Measurements from ENCODE around the gene TEX264. TPM values are rescaled to one million over a fixed set of nuclear protein-coding genes. Genes with fewer than 3 reads are reported as not detected.

The TEX264 gene
- total and polyA plus RNA-seq, 2 of the 13 experiments (the other 11 are each of a cell fraction or from before 2014, with no cell fraction given): 35.2 to 52.1 TPM

DNA sequence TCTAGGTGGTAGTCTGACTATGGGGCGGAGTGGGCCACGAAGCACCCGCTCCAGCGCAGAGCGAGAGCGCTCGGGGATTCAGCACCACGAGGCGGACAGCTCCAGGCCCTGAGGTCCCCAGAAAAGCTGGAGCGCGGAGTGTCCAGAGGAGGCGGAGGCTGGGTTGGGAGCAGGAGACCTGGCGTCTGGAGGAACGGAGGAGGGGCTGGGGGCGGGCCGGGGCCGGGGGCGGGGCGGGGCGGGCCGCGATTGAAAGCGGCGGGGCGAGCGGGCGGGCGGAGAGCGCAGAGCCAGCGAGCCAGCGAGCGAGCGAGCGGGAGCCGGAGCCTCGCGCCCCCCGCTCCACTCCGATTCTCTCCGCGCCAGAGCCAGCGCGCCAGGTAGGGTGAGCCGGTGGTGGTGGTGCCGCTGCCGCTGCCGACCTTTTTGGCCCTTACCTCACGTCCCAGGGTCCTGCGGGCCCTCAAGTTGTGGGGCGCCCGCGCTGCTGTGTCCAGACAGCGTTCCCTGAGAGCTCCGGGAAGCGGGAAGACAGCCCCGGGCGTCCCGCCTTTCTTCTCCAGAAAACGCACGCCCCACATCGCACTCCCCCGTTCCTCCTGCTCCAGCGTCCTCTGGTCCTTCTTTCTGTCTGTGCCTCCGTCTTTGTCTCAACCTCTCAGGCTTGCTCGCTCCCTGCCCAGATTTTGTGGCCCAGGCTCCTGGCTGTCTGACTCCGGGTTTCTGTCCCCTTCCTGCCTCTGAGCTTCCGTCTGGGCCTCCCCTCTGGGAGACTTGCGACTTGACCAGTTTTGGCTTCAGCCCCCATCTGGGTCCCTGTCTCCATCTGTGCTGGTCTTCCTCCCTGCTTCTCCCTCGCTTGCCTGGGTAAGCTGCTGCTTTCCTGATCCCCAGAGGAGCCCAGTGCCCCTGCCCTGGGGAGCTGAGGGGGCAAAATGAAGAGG lies 36.0 kb downstream of the TEX264 start, which contains the start of gene GRM2 (continued):
- no peak for TF ChIP-seq PCBP2 (optimal IDR thresholded peaks at IDR 0.05; ENCODE audit: low read depth, low read length, poor library complexity, severe bottlenecking)
- peak; percentile 75; the same call in 1 of the 2 replicates for TF ChIP-seq ZNF780A (CRISPR knock-in tag; IDR thresholded peaks at IDR 0.05)
- TF ChIP-seq MYC (CRISPR knock-in tag; IDR thresholded peaks at IDR 0.05; ENCODE audit: borderline replicate concordance): 0 out of 2 replicates have a peak, but pooled peaks have one; percentile 40
- no peak for TF ChIP-seq ZNF564 (CRISPR knock-in tag; IDR thresholded peaks at IDR 0.05)
- TF ChIP-seq, protein P1, sequence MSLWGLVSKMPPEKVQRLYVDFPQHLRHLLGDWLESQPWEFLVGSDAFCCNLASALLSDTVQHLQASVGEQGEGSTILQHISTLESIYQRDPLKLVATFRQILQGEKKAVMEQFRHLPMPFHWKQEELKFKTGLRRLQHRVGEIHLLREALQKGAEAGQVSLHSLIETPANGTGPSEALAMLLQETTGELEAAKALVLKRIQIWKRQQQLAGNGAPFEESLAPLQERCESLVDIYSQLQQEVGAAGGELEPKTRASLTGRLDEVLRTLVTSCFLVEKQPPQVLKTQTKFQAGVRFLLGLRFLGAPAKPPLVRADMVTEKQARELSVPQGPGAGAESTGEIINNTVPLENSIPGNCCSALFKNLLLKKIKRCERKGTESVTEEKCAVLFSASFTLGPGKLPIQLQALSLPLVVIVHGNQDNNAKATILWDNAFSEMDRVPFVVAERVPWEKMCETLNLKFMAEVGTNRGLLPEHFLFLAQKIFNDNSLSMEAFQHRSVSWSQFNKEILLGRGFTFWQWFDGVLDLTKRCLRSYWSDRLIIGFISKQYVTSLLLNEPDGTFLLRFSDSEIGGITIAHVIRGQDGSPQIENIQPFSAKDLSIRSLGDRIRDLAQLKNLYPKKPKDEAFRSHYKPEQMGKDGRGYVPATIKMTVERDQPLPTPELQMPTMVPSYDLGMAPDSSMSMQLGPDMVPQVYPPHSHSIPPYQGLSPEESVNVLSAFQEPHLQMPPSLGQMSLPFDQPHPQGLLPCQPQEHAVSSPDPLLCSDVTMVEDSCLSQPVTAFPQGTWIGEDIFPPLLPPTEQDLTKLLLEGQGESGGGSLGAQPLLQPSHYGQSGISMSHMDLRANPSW (CRISPR knock-in tag; IDR thresholded peaks at IDR 0.05; ENCODE audit: borderline replicate concordance): no peak
- 0 out of 2 replicates have a peak, but pooled peaks have one; percentile 38 for TF ChIP-seq KMT2A (CRISPR knock-in tag; IDR thresholded peaks at IDR 0.05)
- TF ChIP-seq, protein P2, sequence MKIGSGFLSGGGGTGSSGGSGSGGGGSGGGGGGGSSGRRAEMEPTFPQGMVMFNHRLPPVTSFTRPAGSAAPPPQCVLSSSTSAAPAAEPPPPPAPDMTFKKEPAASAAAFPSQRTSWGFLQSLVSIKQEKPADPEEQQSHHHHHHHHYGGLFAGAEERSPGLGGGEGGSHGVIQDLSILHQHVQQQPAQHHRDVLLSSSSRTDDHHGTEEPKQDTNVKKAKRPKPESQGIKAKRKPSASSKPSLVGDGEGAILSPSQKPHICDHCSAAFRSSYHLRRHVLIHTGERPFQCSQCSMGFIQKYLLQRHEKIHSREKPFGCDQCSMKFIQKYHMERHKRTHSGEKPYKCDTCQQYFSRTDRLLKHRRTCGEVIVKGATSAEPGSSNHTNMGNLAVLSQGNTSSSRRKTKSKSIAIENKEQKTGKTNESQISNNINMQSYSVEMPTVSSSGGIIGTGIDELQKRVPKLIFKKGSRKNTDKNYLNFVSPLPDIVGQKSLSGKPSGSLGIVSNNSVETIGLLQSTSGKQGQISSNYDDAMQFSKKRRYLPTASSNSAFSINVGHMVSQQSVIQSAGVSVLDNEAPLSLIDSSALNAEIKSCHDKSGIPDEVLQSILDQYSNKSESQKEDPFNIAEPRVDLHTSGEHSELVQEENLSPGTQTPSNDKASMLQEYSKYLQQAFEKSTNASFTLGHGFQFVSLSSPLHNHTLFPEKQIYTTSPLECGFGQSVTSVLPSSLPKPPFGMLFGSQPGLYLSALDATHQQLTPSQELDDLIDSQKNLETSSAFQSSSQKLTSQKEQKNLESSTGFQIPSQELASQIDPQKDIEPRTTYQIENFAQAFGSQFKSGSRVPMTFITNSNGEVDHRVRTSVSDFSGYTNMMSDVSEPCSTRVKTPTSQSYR (CRISPR knock-in tag; IDR thresholded peaks at IDR 0.05; ENCODE audit: borderline replicate concordance): peak; percentile 68; the same call in 1 of the 2 replicates
- peak; percentile 67; the same call in 1 of the 2 replicates for TF ChIP-seq ZNF891 (CRISPR knock-in tag; IDR thresholded peaks at IDR 0.05)
- TF ChIP-seq SP140L (CRISPR knock-in tag; IDR thresholded peaks at IDR 0.05; ENCODE audit: borderline replicate concordance): peak; percentile 83; the same call in 1 of the 2 replicates
- TF ChIP-seq ARID2 (CRISPR knock-in tag; IDR thresholded peaks at IDR 0.05; ENCODE audit: borderline replicate concordance): no peak
- peak; percentile 53; the same call in 1 of the 2 replicates for TF ChIP-seq KDM5B (CRISPR knock-in tag; IDR thresholded peaks at IDR 0.05; ENCODE audit: borderline replicate concordance)
- TF ChIP-seq, protein P3, sequence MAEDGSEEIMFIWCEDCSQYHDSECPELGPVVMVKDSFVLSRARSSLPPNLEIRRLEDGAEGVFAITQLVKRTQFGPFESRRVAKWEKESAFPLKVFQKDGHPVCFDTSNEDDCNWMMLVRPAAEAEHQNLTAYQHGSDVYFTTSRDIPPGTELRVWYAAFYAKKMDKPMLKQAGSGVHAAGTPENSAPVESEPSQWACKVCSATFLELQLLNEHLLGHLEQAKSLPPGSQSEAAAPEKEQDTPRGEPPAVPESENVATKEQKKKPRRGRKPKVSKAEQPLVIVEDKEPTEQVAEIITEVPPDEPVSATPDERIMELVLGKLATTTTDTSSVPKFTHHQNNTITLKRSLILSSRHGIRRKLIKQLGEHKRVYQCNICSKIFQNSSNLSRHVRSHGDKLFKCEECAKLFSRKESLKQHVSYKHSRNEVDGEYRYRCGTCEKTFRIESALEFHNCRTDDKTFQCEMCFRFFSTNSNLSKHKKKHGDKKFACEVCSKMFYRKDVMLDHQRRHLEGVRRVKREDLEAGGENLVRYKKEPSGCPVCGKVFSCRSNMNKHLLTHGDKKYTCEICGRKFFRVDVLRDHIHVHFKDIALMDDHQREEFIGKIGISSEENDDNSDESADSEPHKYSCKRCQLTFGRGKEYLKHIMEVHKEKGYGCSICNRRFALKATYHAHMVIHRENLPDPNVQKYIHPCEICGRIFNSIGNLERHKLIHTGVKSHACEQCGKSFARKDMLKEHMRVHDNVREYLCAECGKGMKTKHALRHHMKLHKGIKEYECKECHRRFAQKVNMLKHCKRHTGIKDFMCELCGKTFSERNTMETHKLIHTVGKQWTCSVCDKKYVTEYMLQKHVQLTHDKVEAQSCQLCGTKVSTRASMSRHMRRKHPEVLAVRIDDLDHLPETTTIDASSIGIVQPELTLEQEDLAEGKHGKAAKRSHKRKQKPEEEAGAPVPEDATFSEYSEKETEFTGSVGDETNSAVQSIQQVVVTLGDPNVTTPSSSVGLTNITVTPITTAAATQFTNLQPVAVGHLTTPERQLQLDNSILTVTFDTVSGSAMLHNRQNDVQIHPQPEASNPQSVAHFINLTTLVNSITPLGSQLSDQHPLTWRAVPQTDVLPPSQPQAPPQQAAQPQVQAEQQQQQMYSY (CRISPR knock-in tag; IDR thresholded peaks at IDR 0.05): peak; percentile 97
- no peak for TF ChIP-seq STAG1 (CRISPR knock-in tag; IDR thresholded peaks at IDR 0.05)
- TF ChIP-seq ZSCAN21 (CRISPR knock-in tag; IDR thresholded peaks at IDR 0.05; ENCODE audit: borderline replicate concordance): peak; percentile 70; the same call in 1 of the 2 replicates
- TF ChIP-seq AGO2 (optimal IDR thresholded peaks at IDR 0.05; ENCODE audit: low read depth, low read length): peak; percentile 46
- peak; percentile 61; the same call in 1 of the 2 replicates for TF ChIP-seq ZNF235 (CRISPR knock-in tag; IDR thresholded peaks at IDR 0.05; ENCODE audit: borderline replicate concordance)
- peak; percentile 28; the same call in 1 of the 2 replicates for TF ChIP-seq ZFX (CRISPR knock-in tag; IDR thresholded peaks at IDR 0.05; ENCODE audit: low read depth)
